ENCODE measurements around the gene VTA1. TPM values are rescaled to one million over a fixed set of nuclear protein-coding genes. Genes with fewer than 3 reads are reported as not detected.

VTA1 gene
- polyA plus RNA-seq, 1 donor (not counting 4 experiments of a cell fraction or from before 2014, with no cell fraction given) = 97.4 TPM

DNA sequence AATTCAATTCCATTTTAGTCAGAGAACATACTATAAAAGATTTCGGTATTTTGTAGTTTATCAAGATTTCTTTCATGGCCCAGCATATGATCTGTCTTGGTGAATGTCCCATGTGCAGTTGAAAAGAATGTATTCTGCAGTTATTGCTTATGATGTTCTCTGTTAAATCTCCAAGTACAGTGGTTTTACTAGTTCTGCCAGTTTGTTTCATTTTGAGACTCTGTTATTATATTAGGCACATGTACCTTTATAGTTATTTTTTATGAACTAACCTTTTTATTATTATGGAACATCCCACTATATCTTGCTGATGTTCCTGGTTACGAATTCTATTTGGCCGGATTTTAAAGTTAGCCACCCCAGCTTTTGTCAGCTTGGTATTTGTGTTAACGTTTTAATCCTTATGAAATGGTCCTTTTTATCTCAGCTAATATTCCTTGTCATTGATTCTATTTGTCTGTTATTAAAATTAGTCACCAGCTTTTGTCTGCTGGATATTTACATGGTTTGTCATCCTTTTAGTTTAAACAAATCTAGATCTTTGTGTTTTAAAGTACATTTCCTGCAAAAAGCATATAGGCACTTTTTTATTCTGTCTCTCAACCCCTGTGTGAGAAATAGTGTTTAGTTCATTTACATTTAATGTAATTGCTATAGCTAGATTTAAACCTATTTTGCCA lies 48.9 kb downstream of the VTA1 start:
- H3K4me3 ChIP-seq (ENCODE audit: control insufficient read depth in 2 of 3, extremely low read depth in 1 of 3, insufficient read depth in 2 of 3, low read depth in 1 of 3, low read length in 3 of 3) = no peak overlapping the region
- no peaks in the 10 kb centered on the region for H4K20me1 ChIP-seq (ENCODE audit: control insufficient read depth, extremely low read depth, insufficient read depth, low read length)
- peaks cover 6% of the 10 kb centered on the region for H3K79me2 ChIP-seq (ENCODE audit: control insufficient read depth, insufficient read depth, low read length)
- H3K4me1 ChIP-seq (ENCODE audit: control insufficient read depth, extremely low read depth, insufficient read depth, low read length) = peaks cover 8% of the 10 kb centered on the region
- dilution Hi-C loops (cut with MboI; ENCODE audit: extremely low pct_ligation_motif_present, low sequenced_read_pairs) = no loop called here
- no peak overlapping the region for H3K9ac ChIP-seq (ENCODE audit: control insufficient read depth, extremely low read depth, insufficient read depth, low read length)
- no peak overlapping the region for H2AFZ ChIP-seq (ENCODE audit: control insufficient read depth, low read length)
- TF ChIP-seq, protein P1, sequence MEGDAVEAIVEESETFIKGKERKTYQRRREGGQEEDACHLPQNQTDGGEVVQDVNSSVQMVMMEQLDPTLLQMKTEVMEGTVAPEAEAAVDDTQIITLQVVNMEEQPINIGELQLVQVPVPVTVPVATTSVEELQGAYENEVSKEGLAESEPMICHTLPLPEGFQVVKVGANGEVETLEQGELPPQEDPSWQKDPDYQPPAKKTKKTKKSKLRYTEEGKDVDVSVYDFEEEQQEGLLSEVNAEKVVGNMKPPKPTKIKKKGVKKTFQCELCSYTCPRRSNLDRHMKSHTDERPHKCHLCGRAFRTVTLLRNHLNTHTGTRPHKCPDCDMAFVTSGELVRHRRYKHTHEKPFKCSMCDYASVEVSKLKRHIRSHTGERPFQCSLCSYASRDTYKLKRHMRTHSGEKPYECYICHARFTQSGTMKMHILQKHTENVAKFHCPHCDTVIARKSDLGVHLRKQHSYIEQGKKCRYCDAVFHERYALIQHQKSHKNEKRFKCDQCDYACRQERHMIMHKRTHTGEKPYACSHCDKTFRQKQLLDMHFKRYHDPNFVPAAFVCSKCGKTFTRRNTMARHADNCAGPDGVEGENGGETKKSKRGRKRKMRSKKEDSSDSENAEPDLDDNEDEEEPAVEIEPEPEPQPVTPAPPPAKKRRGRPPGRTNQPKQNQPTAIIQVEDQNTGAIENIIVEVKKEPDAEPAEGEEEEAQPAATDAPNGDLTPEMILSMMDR (optimal IDR thresholded peaks at IDR 0.05 in 1 of 3, IDR thresholded peaks at IDR 0.05 in 1 of 3, conservative IDR thresholded peaks at IDR 0.05 in 1 of 3; ENCODE audit: extremely low read depth in 1 of 3, insufficient read depth in 2 of 3, low read length in 3 of 3) = no peak
- TF ChIP-seq EZH2 (IDR thresholded peaks at IDR 0.05; ENCODE audit: low read length) = no peak
- no peak overlapping the region for H3K27ac ChIP-seq (ENCODE audit: control insufficient read depth, insufficient read depth, low read length)
- no peak for DNase-seq (ENCODE audit: low read depth, low spot score)
- FAIRE-seq = no peak
- H3K4me2 ChIP-seq (ENCODE audit: control insufficient read depth, extremely low read depth, insufficient read depth, low read depth, low read length) = peak overlapping the region; percentile 6
- H3K9me1 ChIP-seq (ENCODE audit: control insufficient read depth, extremely low read depth, insufficient read depth, low read length) = no peaks in the 10 kb centered on the region
- H3K27me3 ChIP-seq (ENCODE audit: control insufficient read depth, extremely low read depth, insufficient read depth, low read length) = no peaks in the 10 kb centered on the region
- no peaks in the 10 kb centered on the region for H3K9me3 ChIP-seq (ENCODE audit: control insufficient read depth, low read depth, low read length)
- H3K36me3 ChIP-seq (ENCODE audit: control insufficient read depth in 2 of 2, extremely low read depth in 1 of 2, insufficient read depth in 2 of 2, low read length in 2 of 2) = peaks cover 2 to 6% of the 10 kb centered on the region in 2 experiments

GRCh38 chr6:142200846-142201628 lies 54.0 kb downstream of the VTA1 start:
- no peak for DNase-seq (ENCODE audit: low read depth, low spot score)
- Histone ChIP-seq H3K4me3 (ENCODE audit: control insufficient read depth in 2 of 3, extremely low read depth in 1 of 3, insufficient read depth in 2 of 3, low read depth in 1 of 3, low read length in 3 of 3) (no peak overlapping the region), H3K4me1 (ENCODE audit: control insufficient read depth, extremely low read depth, insufficient read depth, low read length) (peaks cover 4% of the 10 kb centered on the region), H3K9me1 (ENCODE audit: control insufficient read depth, extremely low read depth, insufficient read depth, low read length) (no peaks in the 10 kb centered on the region), H3K9ac (ENCODE audit: control insufficient read depth, extremely low read depth, insufficient read depth, low read length) (no peak overlapping the region), H2AFZ (ENCODE audit: control insufficient read depth, low read length) (no peak overlapping the region), H3K4me2 (ENCODE audit: control insufficient read depth, extremely low read depth, insufficient read depth, low read depth, low read length) (no peak overlapping the region), H3K79me2 (ENCODE audit: control insufficient read depth, insufficient read depth, low read length) (no peaks in the 10 kb centered on the region), H4K20me1 (ENCODE audit: control insufficient read depth, extremely low read depth, insufficient read depth, low read length) (no peaks in the 10 kb centered on the region), H3K27me3 (ENCODE audit: control insufficient read depth, extremely low read depth, insufficient read depth, low read length) (no peaks in the 10 kb centered on the region), H3K36me3 (ENCODE audit: control insufficient read depth in 2 of 2, extremely low read depth in 1 of 2, insufficient read depth in 2 of 2, low read length in 2 of 2) (peaks cover 1 to 3% of the 10 kb centered on the region in 2 experiments), H3K9me3 (ENCODE audit: control insufficient read depth, low read depth, low read length) (no peaks in the 10 kb centered on the region), H3K27ac (ENCODE audit: control insufficient read depth, insufficient read depth, low read length) (no peak overlapping the region)
- no peak for TF ChIP-seq EZH2 (IDR thresholded peaks at IDR 0.05; ENCODE audit: low read length)
- TF ChIP-seq, protein P1 (optimal IDR thresholded peaks at IDR 0.05 in 1 of 3, IDR thresholded peaks at IDR 0.05 in 1 of 3, conservative IDR thresholded peaks at IDR 0.05 in 1 of 3; ENCODE audit: extremely low read depth in 1 of 3, insufficient read depth in 2 of 3, low read length in 3 of 3) = no peak
- dilution Hi-C loops (cut with MboI; ENCODE audit: extremely low pct_ligation_motif_present, low sequenced_read_pairs) = no loop called here
- no peak for FAIRE-seq
